ENCODE data around the gene EPHA2. TPM values are rescaled to one million over a fixed set of nuclear protein-coding genes. Genes with fewer than 3 reads are reported as not detected.

The EPHA2 gene
- total RNA-seq, 2 experiments from 2014 or later, result not detected

GRCh38 chr1:16087733-16088132 lies 68.1 kb downstream of the EPHA2 start:
- Mint-ChIP-seq H3K4me3 (no peak overlapping the region), H3K9me3 (no peaks in the 10 kb centered on the region), H3K27me3 (no peaks in the 10 kb centered on the region), H3K27ac (no peak overlapping the region), H3K36me3 (ENCODE audit: low read depth) (no peaks in the 10 kb centered on the region), H3K4me1 (no peaks in the 10 kb centered on the region)
- ChIA-PET POLR2A (no interaction called here), CTCF (interaction anchor here (0.7 kb wide), 2 partner anchors 8 to 373 kb away, joined by 3 to 8 read pairs; no protein-coding TSS in a partner anchor)
- DNase-seq, result no peak

GRCh38 chr1:16085522-16085921 lies 70.3 kb downstream of the EPHA2 start:
- no peaks in the 10 kb centered on the region for H3K9me3 Mint-ChIP-seq
- no peaks in the 10 kb centered on the region for H3K4me1 Mint-ChIP-seq
- no peak overlapping the region for H3K4me3 Mint-ChIP-seq
- H3K27me3 Mint-ChIP-seq, result no peaks in the 10 kb centered on the region
- ChIA-PET POLR2A (no interaction called here), CTCF (interaction anchor here (2.1 to 8.7 kb wide), 2 partner anchors 102 to 160 kb away, joined by 5 to 207 read pairs; no protein-coding TSS in a partner anchor)
- H3K36me3 Mint-ChIP-seq (ENCODE audit: low read depth), result no peaks in the 10 kb centered on the region
- DNase-seq, result no peak
- H3K27ac Mint-ChIP-seq, result no peak overlapping the region

- Mint-ChIP-seq H3K27ac (no peak overlapping the region), H3K4me1 (peaks cover 6% of the 10 kb centered on the region), H3K36me3 (ENCODE audit: low read depth) (no peaks in the 10 kb centered on the region), H3K27me3 (no peaks in the 10 kb centered on the region), H3K9me3 (no peaks in the 10 kb centered on the region), H3K4me3 (no peak overlapping the region)
- DNase-seq, result no peak
- CTCF ChIA-PET, result interaction anchor here (1.0 to 8.7 kb wide), 6 partner anchors 15 to 537 kb away, joined by 4 to 207 read pairs (median 18); partner anchors contain the start of gene FAM131C
- POLR2A ChIA-PET, result interaction anchor here (1.4 kb wide), 1 partner anchor 102 kb away, joined by 4 read pairs; no protein-coding TSS in a partner anchor
These were observed 72.4 kb downstream of the EPHA2 start for GRCh38 chr1:16083486-16083885.

- Mint-ChIP-seq H3K4me3 (no peak overlapping the region), H3K4me1 (peaks cover 10% of the 10 kb centered on the region), H3K36me3 (ENCODE audit: low read depth) (no peaks in the 10 kb centered on the region), H3K27me3 (no peaks in the 10 kb centered on the region), H3K9me3 (no peaks in the 10 kb centered on the region), H3K27ac (no peak overlapping the region)
- ChIA-PET CTCF (interaction anchor here (0.8 to 8.7 kb wide), 21 partner anchors 9 to 538 kb away, joined by 3 to 207 read pairs (median 4); partner anchors contain the start of gene FAM131C), POLR2A (interaction anchor here (0.9 to 1.4 kb wide), 3 partner anchors 10 to 103 kb away, joined by 4 to 5 read pairs (median 4); no protein-coding TSS in a partner anchor)
- DNase-seq, result peak; percentile 75
These were observed 73.4 kb downstream of the EPHA2 start for GRCh38 chr1:16082283-16083038.

- H3K36me3 Mint-ChIP-seq (ENCODE audit: low read depth), result no peaks in the 10 kb centered on the region
- H3K4me1 Mint-ChIP-seq, result peaks cover 11% of the 10 kb centered on the region
- no peak for DNase-seq
- H3K9me3 Mint-ChIP-seq, result no peaks in the 10 kb centered on the region
- ChIA-PET CTCF (interaction anchor here (1.0 to 8.7 kb wide), 13 partner anchors 13 to 281 kb away, joined by 3 to 207 read pairs (median 5); partner anchors contain the start of gene FAM131C), POLR2A (interaction anchor here (1.1 kb wide), 1 partner anchor 81 kb away, joined by 5 read pairs; no protein-coding TSS in a partner anchor)
- H3K27ac Mint-ChIP-seq, result no peak overlapping the region
- no peaks in the 10 kb centered on the region for H3K27me3 Mint-ChIP-seq
- H3K4me3 Mint-ChIP-seq, result no peak overlapping the region
These were observed 74.2 kb downstream of the EPHA2 start for GRCh38 chr1:16081636-16082035.

GRCh38 chr1:16080422-16081150 lies 75.3 kb downstream of the EPHA2 start:
- no peaks in the 10 kb centered on the region for H3K36me3 Mint-ChIP-seq (ENCODE audit: low read depth)
- no peak overlapping the region for H3K27ac Mint-ChIP-seq
- no peak overlapping the region for H3K4me3 Mint-ChIP-seq
- peaks cover 11% of the 10 kb centered on the region for H3K4me1 Mint-ChIP-seq
- H3K9me3 Mint-ChIP-seq, result no peaks in the 10 kb centered on the region
- ChIA-PET CTCF (interaction anchor here (1.2 to 8.7 kb wide), 7 partner anchors 12 to 283 kb away, joined by 3 to 207 read pairs (median 31); partner anchors contain the start of gene FAM131C), POLR2A (interaction anchor here (0.8 to 2.7 kb wide), 3 partner anchors 10 to 163 kb away, joined by 3 to 14 read pairs (median 7); no protein-coding TSS in a partner anchor)
- no peaks in the 10 kb centered on the region for H3K27me3 Mint-ChIP-seq
- no peak for DNase-seq

- POLR2A ChIA-PET, result interaction anchor here (1.2 to 2.7 kb wide), 4 partner anchors 9 to 435 kb away, joined by 3 to 14 read pairs (median 6); partner anchors contain the start of gene RNU1-1
- peak overlapping the region; percentile 63 for H3K4me3 Mint-ChIP-seq
- peak overlapping the region; percentile 87 for H3K27ac Mint-ChIP-seq
- CTCF ChIA-PET, result interaction anchor here (0.6 to 8.7 kb wide), 41 partner anchors 8 to 648 kb away, joined by 3 to 207 read pairs (median 5); partner anchors contain the start of genes CPLANE2, FAM131C and FBXO42
- H3K4me1 Mint-ChIP-seq, result peaks cover 16% of the 10 kb centered on the region
- peak; percentile 82 for DNase-seq
- no peaks in the 10 kb centered on the region for H3K36me3 Mint-ChIP-seq (ENCODE audit: low read depth)
- peaks cover 6% of the 10 kb centered on the region for H3K27me3 Mint-ChIP-seq
- no peaks in the 10 kb centered on the region for H3K9me3 Mint-ChIP-seq
These were observed 76.8 kb downstream of the EPHA2 start for GRCh38 chr1:16078925-16079656.

- POLR2A ChIA-PET, result interaction anchor here (1.5 kb wide), 1 partner anchor 436 kb away, joined by 4 read pairs; the partner anchor contains the start of gene RNU1-1
- Mint-ChIP-seq H3K27ac (no peak overlapping the region), H3K36me3 (ENCODE audit: low read depth) (no peaks in the 10 kb centered on the region), H3K4me1 (peaks cover 25% of the 10 kb centered on the region), H3K27me3 (peaks cover 14% of the 10 kb centered on the region), H3K9me3 (no peaks in the 10 kb centered on the region), H3K4me3 (no peak overlapping the region)
- CTCF ChIA-PET, result interaction anchor here (1.2 to 8.7 kb wide), 7 partner anchors 9 to 286 kb away, joined by 3 to 207 read pairs (median 8); partner anchors contain the start of gene FAM131C
- no peak for DNase-seq
These were observed 78.2 kb downstream of the EPHA2 start for GRCh38 chr1:16077406-16078245.

GRCh38 chr1:16076865-16077238 lies 79.0 kb downstream of the EPHA2 start:
- no peak for DNase-seq
- Mint-ChIP-seq H3K4me1 (peaks cover 30% of the 10 kb centered on the region), H3K9me3 (no peaks in the 10 kb centered on the region), H3K27me3 (peaks cover 17% of the 10 kb centered on the region), H3K4me3 (no peak overlapping the region), H3K36me3 (ENCODE audit: low read depth) (no peaks in the 10 kb centered on the region), H3K27ac (no peak overlapping the region)
- ChIA-PET CTCF (interaction anchor here (1.2 to 6.4 kb wide), 2 partner anchors 8 to 168 kb away, joined by 4 to 88 read pairs; partner anchors contain the start of gene FAM131C), POLR2A (no interaction called here)

- Mint-ChIP-seq H3K4me3 (no peak overlapping the region), H3K36me3 (ENCODE audit: low read depth) (no peaks in the 10 kb centered on the region), H3K27me3 (peaks cover 19% of the 10 kb centered on the region), H3K9me3 (no peaks in the 10 kb centered on the region), H3K27ac (no peak overlapping the region), H3K4me1 (peaks cover 35% of the 10 kb centered on the region)
- DNase-seq, result no peak
- ChIA-PET POLR2A (no interaction called here), CTCF (no interaction called here)
These were observed 79.6 kb downstream of the EPHA2 start for GRCh38 chr1:16076031-16076864.

All from activated CD4-positive, alpha-beta memory T cell treated with anti-CD3 and anti-CD28 coated beads, Interleukin-2, amount 10 ng/mL, durations not matched to agents 7 days and 5 days (primary cell).